DMS53 (cell line): Measurements from ENCODE around the gene STRA8.

Experiments used
- DNase-seq: peaks from one replicate; lab custom pipeline; 2025; lab: John Stamatoyannopoulos, UW

The STRA8 gene, protein sequence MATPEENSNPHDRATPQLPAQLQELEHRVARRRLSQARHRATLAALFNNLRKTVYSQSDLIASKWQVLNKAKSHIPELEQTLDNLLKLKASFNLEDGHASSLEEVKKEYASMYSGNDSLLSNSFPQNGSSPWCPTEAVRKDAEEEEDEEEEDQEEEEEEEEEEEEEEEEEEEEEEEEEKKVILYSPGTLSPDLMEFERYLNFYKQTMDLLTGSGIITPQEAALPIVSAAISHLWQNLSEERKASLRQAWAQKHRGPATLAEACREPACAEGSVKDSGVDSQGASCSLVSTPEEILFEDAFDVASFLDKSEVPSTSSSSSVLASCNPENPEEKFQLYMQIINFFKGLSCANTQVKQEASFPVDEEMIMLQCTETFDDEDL

GRCh38 chr7:135233570-135233969, at the start of gene STRA8:
Gene STRA8, plus strand, starts transcription at chr7:135233838. Its CDS starts 6,687 bp downstream, at chr7:135240525.
- no peak for DNase-seq

GRCh38 chr7:135184254-135184841, 49.3 kb upstream of the STRA8 start:
- DNase-seq = no peak

DNA sequence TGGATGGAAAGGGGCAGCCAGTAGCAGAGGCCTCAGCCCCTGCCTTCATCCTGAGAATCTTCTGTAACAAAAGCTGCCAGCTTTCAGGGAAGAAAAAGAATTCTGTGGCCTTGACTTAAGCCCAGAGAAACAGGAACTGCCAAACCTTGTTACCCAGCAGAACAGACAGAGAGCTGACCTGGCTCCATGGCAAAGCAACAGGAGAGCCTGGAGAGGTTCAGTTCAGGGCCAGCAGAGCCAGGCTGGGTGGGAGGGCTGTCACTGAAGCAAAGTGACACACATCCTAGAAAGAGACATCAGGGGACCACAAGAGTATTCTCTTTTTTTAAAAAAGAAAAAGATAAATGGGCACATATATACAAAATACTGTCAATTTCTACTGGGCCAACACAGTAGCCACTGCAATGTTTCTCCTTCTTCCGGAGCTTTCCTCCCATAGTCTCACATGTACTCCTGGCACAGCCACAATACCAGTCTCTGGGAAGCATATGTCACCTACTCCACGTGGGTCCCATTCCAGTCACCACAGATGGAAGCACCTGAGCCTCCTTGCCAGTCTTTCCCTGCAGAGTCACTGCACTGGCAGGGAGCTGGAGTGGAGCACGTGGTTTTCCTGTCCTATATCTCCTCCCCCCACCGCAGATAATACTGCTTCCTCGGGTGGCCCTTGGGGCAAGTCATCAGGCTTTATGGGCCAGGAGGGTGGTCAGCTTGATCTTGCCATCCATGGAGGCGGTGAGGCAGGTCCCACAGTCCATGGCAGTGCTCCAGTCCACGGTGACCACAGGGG, 48.0 kb upstream of the STRA8 start:
- no peak for DNase-seq

GRCh38 chr7:135186261-135186540, 47.4 kb upstream of the STRA8 start:
- DNase-seq = no peak

- no peak for DNase-seq
Measured at GRCh38 chr7:135186841-135187253, 46.8 kb upstream of the STRA8 start.

GRCh38 chr7:135188298-135188984, 45.2 kb upstream of the STRA8 start:
- DNase-seq = no peak

- DNase-seq = no peak
Measured at GRCh38 chr7:135189221-135189662, 44.4 kb upstream of the STRA8 start.

- DNase-seq = no peak
Measured at GRCh38 chr7:135189961-135190360, 43.7 kb upstream of the STRA8 start.

DNA sequence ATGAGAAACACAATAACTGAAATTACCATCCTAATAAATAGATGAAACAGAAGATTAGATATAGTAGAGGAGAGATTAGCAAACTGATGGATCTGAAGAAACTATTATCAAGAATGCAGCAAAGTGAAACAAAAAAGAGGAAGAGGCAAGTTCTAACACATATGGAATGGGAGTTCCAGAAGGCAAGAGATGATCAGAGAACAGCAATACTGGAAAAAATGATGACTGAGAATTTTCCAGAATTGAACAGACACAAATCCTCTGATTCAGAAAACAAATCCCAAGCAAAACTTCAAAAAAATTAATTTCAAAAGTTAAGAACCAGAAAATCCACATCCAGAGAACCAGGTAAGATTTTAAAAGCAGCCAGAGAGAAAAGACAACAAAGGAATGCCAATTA, 42.9 kb upstream of the STRA8 start:
- DNase-seq = no peak

DNA sequence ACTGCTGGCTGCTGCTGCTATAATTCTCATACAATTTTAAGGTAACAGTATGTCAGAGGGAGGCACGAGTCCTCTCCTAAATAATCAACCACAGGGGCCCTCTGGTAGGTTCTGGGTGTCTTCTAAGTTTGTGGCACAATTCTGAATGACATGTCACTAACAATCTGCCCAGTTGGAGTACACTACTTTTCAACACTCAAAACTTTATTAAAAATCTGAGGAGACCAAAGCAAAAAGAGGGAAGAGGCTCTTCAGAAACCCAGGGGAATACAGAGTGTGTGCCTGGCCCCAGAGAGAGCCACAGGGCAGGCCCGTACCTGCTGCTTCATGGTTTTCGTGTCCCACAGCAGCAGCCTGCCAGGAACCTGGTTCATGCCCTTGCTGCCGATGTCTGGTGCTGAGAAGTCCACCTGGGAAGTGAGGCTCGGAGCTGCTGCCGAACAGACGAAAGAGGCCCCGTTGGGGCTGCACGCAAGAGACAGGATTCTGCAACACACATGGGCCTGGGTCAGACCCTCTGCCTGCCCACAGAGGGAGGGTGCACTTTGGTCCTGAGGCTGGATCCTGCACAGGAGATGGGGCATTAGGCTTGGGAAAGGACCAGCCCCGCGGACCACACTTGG, 40.6 kb upstream of the STRA8 start:
- no peak for DNase-seq

GRCh38 chr7:135193615-135194081, 40.0 kb upstream of the STRA8 start:
- DNase-seq = no peak

DNA sequence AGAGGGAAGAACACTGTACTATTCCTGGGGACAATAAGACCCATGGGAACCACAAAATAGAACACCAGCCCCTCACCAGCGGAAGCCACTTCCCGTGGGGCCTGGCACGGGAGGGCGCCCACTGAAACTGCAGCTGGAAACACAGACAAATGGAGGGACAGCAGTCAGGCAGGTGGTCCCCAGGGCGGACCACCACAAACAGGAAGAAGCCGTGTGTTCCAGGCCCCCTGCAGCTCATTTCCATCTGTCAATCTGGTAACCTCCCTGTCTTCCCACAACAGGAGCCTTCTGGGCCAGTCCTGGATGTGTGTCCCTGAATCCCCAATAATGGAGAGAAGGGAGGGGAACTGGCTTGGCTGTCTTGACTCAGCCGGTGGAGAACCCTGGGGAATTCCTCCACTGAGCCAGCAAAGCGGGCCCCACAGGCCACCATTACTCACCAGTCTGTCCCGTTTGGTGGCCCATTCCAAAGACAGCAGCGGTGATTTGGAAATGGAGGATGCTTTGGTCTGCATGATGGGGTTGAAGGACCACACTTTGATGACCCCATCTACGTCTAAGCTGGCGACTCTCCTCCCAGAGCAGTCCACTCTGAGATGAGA, 39.0 kb upstream of the STRA8 start:
- DNase-seq = no peak

- DNase-seq = no peak
Measured at GRCh38 chr7:135195156-135195555, 38.5 kb upstream of the STRA8 start.

- DNase-seq = no peak
Measured at GRCh38 chr7:135195968-135196629, 37.5 kb upstream of the STRA8 start.

DNA sequence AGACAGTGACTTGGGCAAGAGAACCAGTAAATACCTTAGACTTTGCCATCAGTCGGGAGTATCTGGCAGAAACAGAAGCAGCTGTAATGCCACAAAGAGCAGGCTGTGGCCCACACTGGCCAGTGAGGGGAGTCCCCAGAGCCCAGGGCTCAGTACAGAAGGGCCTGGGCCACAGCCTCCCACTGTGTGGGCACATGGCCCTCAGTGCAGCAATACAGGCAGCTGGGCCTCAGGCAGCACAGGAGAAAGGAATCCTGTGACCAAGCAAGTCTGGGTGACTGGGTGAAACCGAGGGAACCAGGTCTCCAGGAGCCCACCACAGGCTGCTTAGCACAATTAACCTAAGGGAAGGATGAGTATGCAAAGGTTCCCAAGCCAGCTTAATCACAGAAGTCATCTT, 36.3 kb upstream of the STRA8 start:
- no peak for DNase-seq

GRCh38 chr7:135197906-135198655, 35.6 kb upstream of the STRA8 start:
- no peak for DNase-seq

DNA sequence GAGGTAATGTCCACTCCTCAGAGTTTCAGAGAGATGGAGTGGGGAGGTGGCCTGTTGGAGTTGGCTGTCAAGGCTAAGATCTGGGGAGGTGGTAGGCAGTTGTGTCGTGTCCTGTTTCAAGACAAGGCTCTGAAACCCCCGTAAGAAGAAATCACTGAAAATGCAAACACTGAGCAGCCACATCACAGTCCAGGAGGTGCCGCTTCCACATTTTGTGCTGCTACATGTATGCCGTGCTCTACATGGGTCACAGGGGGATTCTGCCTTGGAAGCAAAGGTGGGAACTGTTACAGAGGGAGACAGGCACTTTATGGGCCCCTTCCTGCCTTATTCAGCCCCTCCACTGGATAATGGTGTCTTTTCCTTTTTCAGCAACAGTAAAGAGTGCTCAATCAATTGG, 34.2 kb upstream of the STRA8 start:
- DNase-seq = no peak

DNA sequence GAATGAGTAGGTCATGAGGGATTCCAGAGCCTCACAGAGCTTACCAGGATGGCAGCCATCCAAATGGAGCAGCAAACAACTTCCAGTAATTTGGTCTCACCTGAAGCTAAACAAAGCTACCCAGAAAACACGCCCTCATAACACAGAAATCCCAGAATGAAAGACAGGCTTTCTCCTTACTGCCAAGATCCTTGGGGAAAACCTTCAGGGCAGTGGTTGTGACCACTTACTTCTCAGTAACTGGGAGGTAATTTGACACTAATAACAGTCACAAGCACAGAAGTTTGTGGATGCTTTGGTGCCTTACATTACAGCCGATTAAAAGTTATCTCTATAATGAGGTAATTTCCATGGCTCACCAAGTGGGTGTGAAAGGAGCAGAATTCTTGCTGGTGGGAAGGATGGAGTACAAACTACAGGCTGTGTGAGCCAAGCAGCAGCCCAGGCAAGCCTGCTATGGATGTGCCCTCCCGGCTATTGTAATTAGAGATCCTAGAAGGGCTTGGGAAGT, 32.8 kb upstream of the STRA8 start:
- DNase-seq = no peak

- DNase-seq = no peak
Measured at GRCh38 chr7:135201350-135201749, 32.3 kb upstream of the STRA8 start.

DNA sequence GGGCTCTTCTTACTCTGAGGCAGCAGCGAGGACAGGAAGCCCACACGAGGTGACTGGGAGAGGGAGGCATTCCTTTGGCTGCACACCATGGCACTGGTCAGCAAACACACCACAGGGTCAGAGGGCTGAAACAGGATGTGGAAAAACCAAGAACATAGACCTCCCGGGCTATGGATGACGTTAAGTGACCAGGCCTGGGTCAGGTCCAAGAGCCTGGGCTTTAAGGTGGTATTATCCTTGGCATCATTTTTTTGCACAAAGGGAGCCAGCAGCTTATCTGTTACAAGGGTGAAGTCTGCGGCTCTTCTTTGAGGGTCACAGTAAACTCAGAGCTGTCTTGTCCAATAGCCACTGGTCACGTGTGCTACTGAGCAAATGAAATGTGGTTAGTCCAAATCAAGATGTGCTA, 29.3 kb upstream of the STRA8 start:
- DNase-seq = no peak
